Activated CD4-positive, alpha-beta T cell treated with anti-CD3 and anti-CD28 coated beads, Interleukin-10, Interleukin-2, amounts not matched to agents 100 ng/mL and 50 ng/mL, durations not matched to agents 16 hours and 8 hours (primary cell): ENCODE results near the gene UPK3BL2.
"Not testable (repeated sequence)": the region's sequence is repeated elsewhere in the genome, so short reads cannot be mapped to it uniquely, and the experiment has no call there.

ENCODE experiments used
- DNase-seq: peaks from one replicate; pipeline ENCODE4 v3.0.0-alpha.2; 2020

The UPK3BL2 gene

DNA sequence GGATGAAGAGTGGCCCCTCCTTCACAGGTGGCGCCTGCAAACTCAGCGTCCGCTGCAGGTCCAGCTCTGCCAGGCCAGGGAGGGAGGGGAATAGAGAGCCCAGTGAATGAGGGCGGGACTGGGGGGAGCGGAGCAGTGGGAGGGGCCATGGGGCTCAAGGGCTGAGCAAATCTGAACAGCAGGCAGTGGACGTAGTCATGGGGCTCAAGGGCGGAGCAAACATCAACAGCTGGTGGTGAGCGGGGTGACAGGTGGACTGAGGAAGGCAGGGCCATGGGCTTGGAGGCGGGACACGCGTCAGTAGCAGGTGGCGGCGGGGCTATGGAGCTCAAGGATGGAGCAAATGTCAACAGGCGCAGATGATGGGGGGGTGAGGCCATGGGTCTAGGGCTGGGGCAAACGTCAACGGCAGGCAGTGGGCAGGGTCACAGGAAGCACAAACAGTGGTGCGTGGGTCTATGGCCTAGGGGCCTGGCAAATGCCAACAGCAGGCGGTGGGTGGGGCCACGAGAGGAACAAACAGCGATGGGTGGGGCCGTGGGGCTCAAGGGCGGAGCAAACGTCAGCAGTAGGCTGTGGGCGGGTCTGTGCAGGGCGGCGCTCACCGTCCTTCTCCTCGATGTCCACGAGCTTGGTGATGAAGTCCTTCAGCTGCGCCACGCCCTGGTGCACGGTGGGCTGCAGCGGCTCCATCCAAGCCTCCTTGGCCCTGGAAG lies 50.1 kb downstream of the UPK3BL2 start:
- not testable (repeated sequence) for DNase-seq

DNA sequence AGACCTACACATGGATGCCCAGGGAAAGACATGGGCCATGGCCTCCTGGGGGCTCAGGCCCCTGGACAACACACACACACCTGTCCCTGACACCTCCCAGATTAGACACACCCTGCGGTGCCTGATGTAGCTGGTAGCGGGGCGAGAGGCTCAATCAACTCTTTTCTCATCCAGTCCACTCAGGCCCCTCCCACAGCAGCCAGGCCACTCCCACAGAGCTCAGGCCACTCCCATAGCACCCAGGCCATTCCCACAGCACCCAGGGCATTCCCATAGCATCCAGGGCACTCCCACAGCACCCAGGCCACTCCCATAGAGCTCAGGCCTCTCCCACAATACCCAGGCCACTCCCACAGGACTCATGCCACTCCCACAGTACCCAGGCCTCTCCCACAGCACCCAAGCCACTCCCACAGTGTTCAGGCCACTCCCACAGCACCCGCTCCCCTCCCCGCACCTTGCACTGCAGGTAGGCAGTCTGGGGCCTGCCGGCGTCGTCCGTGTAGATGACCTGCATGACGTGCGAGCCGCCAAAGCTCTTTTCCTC lies 52.9 kb downstream of the UPK3BL2 start:
- peak; percentile 49 for DNase-seq
